Measurements from ENCODE around the gene TNK2. TPM values are rescaled to one million over a fixed set of nuclear protein-coding genes. Genes with fewer than 3 reads are reported as not detected.

Gene TNK2
- total and polyA plus RNA-seq, 2 of the 13 experiments (the other 11 are each of a cell fraction or from before 2014, with no cell fraction given) = 4.6 to 5.8 TPM

GRCh38 chr3:195900436-195901355, 7.7 kb downstream of the TNK2 start:
- H4K20me1 ChIP-seq (ENCODE audit: insufficient read depth, low read length) = 0 out of 2 replicates have a peak, but pooled peaks cover 3% of the 10 kb centered on the region
- BruUV-seq (replicated peaks) = no TSS peak
- H3K9me3 ChIP-seq (ENCODE audit: low read length) = no peaks in the 10 kb centered on the region
- H3K4me3 ChIP-seq (replicated peaks in 1 of 3; ENCODE audit: insufficient read depth in 1 of 3, low read depth in 2 of 3, low read length in 3 of 3) = peak overlapping the region in 1 of 3 experiments; percentile 47; a peak in 2 of 6 replicates
- DNase-seq (ENCODE audit: low spot score) = peak; percentile 83
- ATAC-seq = peak; percentile 66
- CTCF ChIA-PET (ENCODE audit: low intra/inter-chr PET ratio, low total read pairs) = no interaction called here
- 38% methylated on average over 12 of the region's 23 CpGs for WGBS (ENCODE audit: low lambda C conversion rate)
- intact Hi-C loops (cut with micrococcal nuclease; ENCODE audit: unreplicated experiment) (no loop called here), in situ Hi-C loops (cut with HindIII; ENCODE audit: extremely low pct_ligation_motif_present, low pct_unique_long_range_greater_than_20kb) (no loop called here)
- H2AFZ ChIP-seq (ENCODE audit: low read length) = no peak overlapping the region
- H3K27me3 ChIP-seq (ENCODE audit: control insufficient read depth in 1 of 2, insufficient read depth in 2 of 2, low read length in 2 of 2) = no peaks in the 10 kb centered on the region
- no peaks in the 10 kb centered on the region for H3K36me3 ChIP-seq (replicated peaks in 1 of 2; ENCODE audit: control insufficient read depth in 1 of 2, insufficient read depth in 2 of 2, low read length in 2 of 2)
- POLR2A ChIA-PET = interaction anchor here (1.1 to 1.4 kb wide), 2 partner anchors 8 to 11 kb away, joined by 3 to 7 read pairs; no protein-coding TSS in a partner anchor
- peak overlapping the region; percentile 69 for H3K4me2 ChIP-seq (ENCODE audit: low read depth, low read length)
- FAIRE-seq = no peak
- H3K9ac ChIP-seq (ENCODE audit: insufficient read depth, low read depth, low read length) = peak overlapping the region; percentile 23; the same call in 1 of the 2 replicates
- H3K4me1 ChIP-seq (ENCODE audit: insufficient read depth, low read length) = peaks cover 65% of the 10 kb centered on the region
- no peaks in the 10 kb centered on the region for H3K79me2 ChIP-seq (ENCODE audit: insufficient read depth, low read length)
- no peak overlapping the region for H3K27ac ChIP-seq (ENCODE audit: extremely low read length, insufficient read depth, low read length)
- TF ChIP-seq ZNF615 (CRISPR knock-in tag; IDR thresholded peaks at IDR 0.05; ENCODE audit: borderline replicate concordance) (no peak), ZNF451 (CRISPR knock-in tag; IDR thresholded peaks at IDR 0.05) (no peak), ISX (CRISPR knock-in tag; conservative IDR thresholded peaks at IDR 0.05) (no peak), ZNF644 (CRISPR knock-in tag; IDR thresholded peaks at IDR 0.05; ENCODE audit: low read depth) (no peak), TAF15 (IDR thresholded peaks at IDR 0.05; ENCODE audit: low read depth, low read length, poor library complexity, severe bottlenecking) (no peak), GABPA (IDR thresholded peaks at IDR 0.05; ENCODE audit: low read depth, low read length) (no peak), GABPA (CRISPR knock-in tag; IDR thresholded peaks at IDR 0.05; ENCODE audit: low read depth) (no peak), TEAD3 (CRISPR knock-in tag; optimal IDR thresholded peaks at IDR 0.05; ENCODE audit: borderline replicate concordance) (peak; percentile 11), ZNF552 (CRISPR knock-in tag; IDR thresholded peaks at IDR 0.05; ENCODE audit: borderline replicate concordance) (no peak), WIZ (CRISPR knock-in tag; IDR thresholded peaks at IDR 0.05) (no peak), ZSCAN20 (CRISPR knock-in tag; IDR thresholded peaks at IDR 0.05; ENCODE audit: borderline replicate concordance) (no peak), ZNF33B (CRISPR knock-in tag; IDR thresholded peaks at IDR 0.05) (no peak), TBX3 (IDR thresholded peaks at IDR 0.05; ENCODE audit: borderline replicate concordance) (no peak), ZNF709 (CRISPR knock-in tag; IDR thresholded peaks at IDR 0.05) (no peak), SP4 (CRISPR knock-in tag; IDR thresholded peaks at IDR 0.05) (no peak), PHF20 (CRISPR knock-in tag; IDR thresholded peaks at IDR 0.05) (no peak), NR1H2 (CRISPR knock-in tag; IDR thresholded peaks at IDR 0.05; ENCODE audit: borderline replicate concordance, low read depth) (no peak), NKX3-1 (CRISPR knock-in tag; IDR thresholded peaks at IDR 0.05) (no peak), PPARG (CRISPR knock-in tag; conservative IDR thresholded peaks at IDR 0.05) (no peak), STAG1 (CRISPR knock-in tag; IDR thresholded peaks at IDR 0.05) (no peak), CEBPG (CRISPR knock-in tag; IDR thresholded peaks at IDR 0.05) (0 out of 2 replicates have a peak, but pooled peaks have one; percentile 29), DPF2 (CRISPR knock-in tag; IDR thresholded peaks at IDR 0.05; ENCODE audit: borderline replicate concordance, low read depth) (no peak), TCF7 (IDR thresholded peaks at IDR 0.05; ENCODE audit: low read depth) (no peak), TSC22D2 (CRISPR knock-in tag; IDR thresholded peaks at IDR 0.05; ENCODE audit: borderline replicate concordance) (no peak), ZNF83 (CRISPR knock-in tag; IDR thresholded peaks at IDR 0.05; ENCODE audit: borderline replicate concordance) (no peak), CHCHD3 (CRISPR knock-in tag; IDR thresholded peaks at IDR 0.05) (no peak), ZNF224 (CRISPR knock-in tag; IDR thresholded peaks at IDR 0.05) (no peak), FOXA1 (IDR thresholded peaks at IDR 0.05) (no peak), FOXA1 (CRISPR knock-in tag; IDR thresholded peaks at IDR 0.05) (no peak), HNRNPUL1 (IDR thresholded peaks at IDR 0.05; ENCODE audit: low read depth, low read length) (no peak), RFX3 (CRISPR knock-in tag; IDR thresholded peaks at IDR 0.05) (no peak)
